HepG2 (cell line): ENCODE data around the gene C20orf144. TPM values are rescaled to one million over a fixed set of nuclear protein-coding genes. Genes with fewer than 3 reads are reported as not detected.
A peak's percentile ranks its signal among the peaks of the same experiment; 100 is the strongest.

Experiments
- BORCS8-MEF2B ChIP-seq: sonication (generic); formaldehyde crosslinking; IDR thresholded peaks from 2 replicates; pipeline ENCODE4 v1.8.0; 2022; ENCODE audit warnings: mild to moderate bottlenecking, missing genetic modification reagents
- CHD2 ChIP-seq: IDR thresholded peaks from 2 replicates; pipeline ENCODE4 v1.6.1; 2011; ENCODE audit warnings: low read depth, low read length, improper control_type of control experiment
- JUND ChIP-seq: sonication (generic); formaldehyde crosslinking; IDR thresholded peaks from 2 replicates; pipeline ENCODE4 v1.8.0; 2022; ENCODE audit warnings: mild to moderate bottlenecking, missing genetic modification reagents
- KDM2A ChIP-seq: sonication (generic); formaldehyde crosslinking; IDR thresholded peaks from 2 replicates; pipeline ENCODE4 v1.4.0; 2020; ENCODE audit warnings: low read depth, missing genetic modification reagents, borderline replicate concordance
- NCOA2 ChIP-seq: sonication (generic); formaldehyde crosslinking; IDR thresholded peaks from 2 replicates; pipeline ENCODE4 v1.8.0; 2022; ENCODE audit warnings: inconsistent platforms
- POGZ ChIP-seq: sonication (generic); formaldehyde crosslinking; IDR thresholded peaks from 2 replicates; pipeline ENCODE4 v1.4.0; 2020; ENCODE audit warnings: mild to moderate bottlenecking, missing genetic modification reagents
- RBM39 ChIP-seq: fragments of 200-400 bp; formaldehyde crosslinking; IDR thresholded peaks from one replicate; pipeline ENCODE4 v1.6.1; 2018; ENCODE audit warnings: antibody characterized with exemption, mild to moderate bottlenecking, low read depth, low read length; ENCODE audit not compliant: poor library complexity, severe bottlenecking
- REPIN1 ChIP-seq: sonication (generic); formaldehyde crosslinking; IDR thresholded peaks from 2 replicates; pipeline ENCODE4 v1.8.0; 2022; ENCODE audit warnings: missing genetic modification reagents, low read depth, mild to moderate bottlenecking, borderline replicate concordance
- ZC3H4 ChIP-seq: sonication (generic); formaldehyde crosslinking; IDR thresholded peaks from 2 replicates; pipeline ENCODE4 v1.4.0; 2020; ENCODE audit warnings: missing genetic modification reagents, borderline replicate concordance
- ZNF230 ChIP-seq: sonication (generic); formaldehyde crosslinking; IDR thresholded peaks from 2 replicates; pipeline ENCODE4 v1.4.0; 2020; ENCODE audit warnings: mild to moderate bottlenecking, missing genetic modification reagents
- ZNF503 ChIP-seq: sonication (generic); formaldehyde crosslinking; IDR thresholded peaks from 2 replicates; pipeline ENCODE4 v1.4.0; 2020; ENCODE audit warnings: missing genetic modification reagents
- ZNF510 ChIP-seq: sonication (generic); formaldehyde crosslinking; IDR thresholded peaks from 2 replicates; pipeline ENCODE4 v1.4.0; 2020; ENCODE audit warnings: low read depth, mild to moderate bottlenecking, missing genetic modification reagents
- polyA plus RNA-seq, 8 experiments: library from polyadenylated mRNA; depleted of rRNA in 3 of 8; stranded (reverse) in 7 of 8; unstranded in 1 of 8; fragments of >200 nt; fragmentation: Illumina TruSeq in 4 of 8; extraction: Trizol in 4 of 8; gene quantifications; 2 replicates each; pipeline versions ENCODE4 v1.2.1 to v1.2.3, GENCODE V29; 2011 to 2016; ENCODE audit warnings: low read depth in 4 of 8, missing spikeins in 1 of 8, mixed read lengths in 1 of 8; ENCODE audit not compliant: insufficient read depth in 1 of 8
- total RNA-seq, 5 experiments: library from RNA; depleted of rRNA; stranded (reverse); fragments of >200 nt; fragmentation: Illumina TruSeq; extraction: Trizol; gene quantifications; 2 replicates each; pipeline ENCODE4 v1.2.3, GENCODE V29; 2016; ENCODE audit warnings: low read depth in 1 of 5
- TF ChIP-seq, protein P1 (sequence below): IDR thresholded peaks from 2 replicates; pipeline ENCODE4 v1.6.1; 2012; ENCODE audit warnings: inconsistent platforms

Gene C20orf144
- total and polyA plus RNA-seq, 2 of the 13 experiments (the other 11 are each of a cell fraction or from before 2014, with no cell fraction given) = 0.09 to 0.16 TPM

DNA sequence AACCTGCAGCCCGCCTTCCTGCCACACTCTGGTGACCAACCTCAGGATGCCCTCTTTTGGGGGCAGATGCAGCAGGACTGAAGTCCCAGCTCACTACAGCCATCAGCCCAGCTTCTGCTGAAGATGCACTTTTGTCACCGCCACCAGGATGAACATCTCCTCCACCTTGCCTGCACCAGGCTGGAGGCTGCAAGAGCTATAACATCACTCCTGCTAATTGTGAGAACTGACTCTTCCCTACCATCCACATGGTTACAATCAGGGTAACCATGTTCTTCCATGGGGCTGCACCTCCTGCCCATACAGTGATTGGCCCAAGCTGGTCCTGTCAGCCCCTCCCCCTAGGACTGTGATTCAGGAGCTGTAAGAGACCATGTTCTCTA, 2.6 kb downstream of the C20orf144 start (continued):
- TF ChIP-seq ZNF503 (CRISPR knock-in tag) (no peak), JUND (CRISPR knock-in tag) (no peak), CHD2 (no peak), ZC3H4 (CRISPR knock-in tag) (0 out of 2 replicates have a peak, but pooled peaks have one; percentile 66), KDM2A (CRISPR knock-in tag) (no peak), ZNF230 (0 out of 2 replicates have a peak, but pooled peaks have one; percentile 19), REPIN1 (CRISPR knock-in tag) (no peak; the same call in 1 of the 2 replicates), ZNF510 (CRISPR knock-in tag) (no peak), NCOA2 (CRISPR knock-in tag) (no peak), POGZ (CRISPR knock-in tag) (no peak), BORCS8-MEF2B (CRISPR knock-in tag) (0 out of 2 replicates have a peak, but pooled peaks have one; percentile 22), RBM39 (no peak)
- TF ChIP-seq, protein P1, sequence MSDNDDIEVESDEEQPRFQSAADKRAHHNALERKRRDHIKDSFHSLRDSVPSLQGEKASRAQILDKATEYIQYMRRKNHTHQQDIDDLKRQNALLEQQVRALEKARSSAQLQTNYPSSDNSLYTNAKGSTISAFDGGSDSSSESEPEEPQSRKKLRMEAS = no peak
